ENCODE measurements around the gene OGFOD2.

OGFOD2 gene

DNA sequence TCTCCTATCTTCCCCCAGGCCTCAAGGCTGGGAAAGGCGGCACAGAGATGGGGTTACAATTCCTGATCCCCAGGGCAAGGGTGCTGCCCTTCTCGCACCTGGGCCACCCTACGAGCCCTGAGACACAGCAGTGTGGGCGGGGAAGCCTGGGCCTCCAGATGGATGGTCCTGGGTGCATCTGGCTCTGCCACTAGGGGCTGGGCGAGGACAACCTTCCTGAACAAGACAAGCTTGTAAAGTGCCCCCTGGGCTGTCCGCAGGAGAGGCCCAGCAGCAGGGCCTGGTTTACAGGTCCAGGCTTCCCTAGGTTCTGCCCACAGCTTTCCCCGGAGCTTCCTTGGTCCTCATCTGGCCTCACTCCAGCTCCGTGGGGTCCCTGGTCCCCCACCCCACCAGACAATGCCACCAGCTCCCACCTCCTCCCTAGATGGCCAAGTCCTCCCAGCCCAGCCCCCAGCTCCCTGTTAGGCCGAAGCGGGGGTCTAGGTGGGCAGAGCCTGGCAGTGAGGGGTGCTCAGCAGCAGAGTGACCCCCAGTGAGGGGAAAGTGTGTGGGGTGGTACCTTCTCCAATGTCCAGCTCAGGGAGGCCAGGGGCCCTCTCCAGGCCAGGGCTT lies 14.3 kb downstream of the OGFOD2 start:
- no peak for DNase-seq

GRCh38 chr12:122989874-122990419 lies 14.9 kb downstream of the OGFOD2 start:
- DNase-seq, result no peak

DNA sequence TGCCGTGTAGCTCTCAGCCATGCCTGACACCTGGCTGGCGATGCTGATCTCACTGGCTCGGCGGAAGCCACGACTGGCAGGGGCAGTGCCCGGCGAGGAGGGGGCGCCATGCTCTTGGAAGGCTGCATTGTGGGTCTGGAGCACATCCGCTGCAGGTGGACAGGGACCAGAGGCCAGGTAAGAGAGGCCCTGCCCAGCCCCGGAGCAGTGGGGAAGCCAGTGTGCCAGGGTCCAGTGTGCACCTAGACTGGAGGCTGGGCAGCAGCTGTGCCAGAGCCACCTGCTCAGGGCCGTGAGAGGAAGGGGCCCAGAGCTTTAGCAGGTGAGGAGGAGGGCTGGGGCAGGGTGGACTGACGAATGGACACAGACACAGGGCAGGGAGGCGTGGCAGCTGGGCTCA lies 15.5 kb downstream of the OGFOD2 start:
- no peak for DNase-seq

DNA sequence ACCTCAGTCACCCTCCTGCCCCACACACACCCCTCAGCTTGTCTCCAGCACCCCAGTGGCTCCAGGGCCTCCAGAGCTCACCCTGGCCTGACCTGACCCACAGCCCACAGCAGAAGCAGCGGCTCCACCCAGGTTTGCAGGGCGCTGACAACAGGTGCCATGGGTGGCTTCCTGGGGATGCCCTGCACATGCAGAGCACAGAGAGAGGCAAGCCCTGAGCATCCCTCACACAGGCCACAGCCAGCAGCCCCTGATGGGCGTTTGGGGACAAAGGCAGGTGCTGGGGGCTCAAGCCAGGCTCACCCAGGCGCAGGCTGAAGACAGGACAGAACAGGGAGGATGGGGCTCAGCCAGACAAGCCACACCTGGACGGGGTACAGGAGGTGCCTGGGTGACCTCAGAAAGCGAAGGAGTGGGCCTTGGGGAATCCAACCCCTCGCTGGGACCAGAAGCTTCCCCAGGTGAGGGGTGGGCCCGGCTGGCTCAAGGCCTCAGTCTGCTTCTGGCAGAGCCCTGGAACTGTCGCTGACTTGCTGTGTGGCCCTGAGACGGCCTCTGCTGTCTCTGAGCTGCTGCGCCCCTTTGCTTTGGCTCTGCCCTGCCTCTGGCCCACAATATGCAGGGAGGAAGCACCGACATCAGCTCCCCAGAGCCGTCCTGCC lies 16.0 kb downstream of the OGFOD2 start:
- DNase-seq, result no peak

- DNase-seq, result no peak
Measured at GRCh38 chr12:122991623-122992275, 16.7 kb downstream of the OGFOD2 start.

GRCh38 chr12:122992386-122992785 lies 17.3 kb downstream of the OGFOD2 start:
- DNase-seq, result no peak

GRCh38 chr12:122994140-122994675 lies 19.2 kb downstream of the OGFOD2 start:
- DNase-seq, result no peak

GRCh38 chr12:122994781-122995502 lies 19.9 kb downstream of the OGFOD2 start:
- no peak for DNase-seq

DNA sequence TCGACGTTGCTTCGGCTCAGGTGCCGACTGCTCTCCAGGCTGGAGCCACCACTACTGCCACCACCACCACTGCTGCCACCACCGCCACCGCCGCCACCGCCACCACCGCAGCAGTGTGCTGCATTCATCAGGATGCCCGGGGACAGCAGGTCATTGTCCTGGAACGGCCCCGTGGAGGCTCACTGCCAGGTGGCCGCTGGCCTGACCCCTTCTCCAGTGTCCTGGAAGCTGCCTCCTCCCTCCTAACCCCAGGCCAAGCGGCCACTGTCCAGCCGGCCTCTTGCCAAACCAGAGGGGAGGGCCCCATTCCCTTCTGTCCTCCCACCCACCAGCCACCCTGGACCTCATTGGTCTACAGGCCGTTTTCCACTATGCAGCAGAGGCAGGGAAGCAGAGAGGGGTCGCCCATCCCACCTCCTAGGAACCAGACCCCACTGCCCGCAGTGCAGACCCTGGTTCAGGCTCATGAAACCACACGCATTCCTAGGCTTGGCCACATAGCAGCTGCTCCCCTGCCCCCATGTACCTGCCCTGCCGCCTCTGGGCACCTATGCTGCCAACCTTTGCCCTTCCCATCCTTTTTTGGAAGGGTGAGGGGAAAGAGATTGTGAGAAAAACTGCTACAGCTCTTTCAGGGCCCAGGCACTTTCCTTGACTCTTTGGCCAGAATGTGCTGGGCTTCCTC lies 20.6 kb downstream of the OGFOD2 start:
- DNase-seq, result no peak

DNA sequence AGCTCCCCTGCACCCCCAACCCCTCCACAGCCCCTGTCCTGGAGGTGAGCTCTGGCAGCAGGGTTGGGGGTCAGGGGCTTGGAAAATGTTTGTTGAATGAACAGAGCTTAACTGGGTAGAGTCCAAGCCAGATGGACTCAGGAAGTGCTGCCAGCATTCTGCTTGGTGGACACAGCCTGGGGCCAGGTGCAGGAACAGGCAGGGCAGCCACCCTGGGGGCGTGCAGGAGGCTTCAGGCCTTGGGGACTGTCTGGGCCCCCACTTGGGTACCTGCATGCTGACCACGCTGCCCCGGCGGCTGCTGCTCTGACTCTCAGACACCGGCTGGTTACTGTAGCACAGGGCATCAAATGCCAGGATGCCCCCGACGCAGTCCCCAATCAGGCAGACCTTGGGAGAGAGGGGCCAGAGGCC lies 21.2 kb downstream of the OGFOD2 start:
- no peak for DNase-seq

- DNase-seq, result no peak
Measured at GRCh38 chr12:122996621-122997342, 21.7 kb downstream of the OGFOD2 start.

- DNase-seq, result no peak
Measured at GRCh38 chr12:122997343-122998250, 22.6 kb downstream of the OGFOD2 start.

GRCh38 chr12:122998316-122998715 lies 23.3 kb downstream of the OGFOD2 start:
- no peak for DNase-seq

DNA sequence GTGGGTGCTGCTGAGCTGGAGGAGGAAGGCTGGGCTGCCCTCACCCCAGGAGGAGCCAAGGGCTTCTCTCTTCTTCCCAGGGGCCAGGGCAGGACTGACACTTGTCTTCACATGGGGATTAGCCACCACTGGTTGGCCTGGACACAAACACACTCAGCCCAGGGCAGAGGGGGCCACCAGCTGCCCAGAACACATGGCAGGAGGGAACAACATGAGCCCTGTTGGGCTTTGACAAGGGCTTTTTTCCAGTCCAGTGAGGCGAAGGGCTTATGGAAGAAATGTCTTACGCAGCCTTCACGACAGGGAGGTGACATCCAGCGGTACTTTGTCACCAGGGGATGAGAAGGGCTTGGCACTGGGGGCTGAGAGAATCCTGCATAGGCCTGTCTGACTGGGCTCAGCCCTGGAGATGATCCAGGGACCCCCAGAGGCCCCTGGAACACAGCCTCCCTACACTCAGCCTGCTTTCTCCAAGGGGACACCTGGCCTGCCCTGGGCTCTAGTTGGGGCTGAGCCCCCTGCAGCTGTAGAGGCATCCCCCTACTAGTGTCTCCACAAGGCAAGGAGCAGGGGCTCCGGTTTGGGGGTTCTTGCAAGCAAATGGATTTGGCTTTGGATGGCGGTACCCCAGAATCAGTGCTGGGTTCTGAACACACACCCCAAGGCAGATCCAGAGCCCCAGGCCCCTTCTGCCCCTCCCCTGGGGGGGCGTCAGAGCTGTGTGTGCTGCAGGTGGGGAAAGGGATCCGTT lies 24.3 kb downstream of the OGFOD2 start:
- DNase-seq, result no peak

- no peak for DNase-seq
Measured at GRCh38 chr12:122999986-123000420, 25.0 kb downstream of the OGFOD2 start.

DNA sequence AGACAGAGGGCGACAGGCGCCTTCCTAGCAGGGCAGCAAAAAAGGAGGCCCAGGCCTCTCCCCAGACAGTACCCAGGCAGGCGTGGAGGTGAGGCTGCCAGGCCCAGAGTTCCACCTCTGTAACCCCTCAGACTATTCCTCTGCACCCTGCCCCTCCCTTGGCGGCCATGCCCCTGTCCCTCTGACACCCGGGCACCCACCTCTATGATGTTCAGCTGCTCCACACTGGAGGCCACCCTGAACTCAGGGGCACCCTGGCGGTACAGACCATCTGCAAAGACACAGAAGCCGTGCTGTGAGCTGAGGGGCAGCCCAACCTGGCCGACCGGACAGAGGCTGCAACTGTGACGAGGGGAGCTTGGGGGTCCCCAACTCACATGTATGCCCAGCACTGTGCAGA lies 25.5 kb downstream of the OGFOD2 start:
- no peak for DNase-seq

GRCh38 chr12:123001464-123001863 lies 26.4 kb downstream of the OGFOD2 start:
- no peak for DNase-seq

DNA sequence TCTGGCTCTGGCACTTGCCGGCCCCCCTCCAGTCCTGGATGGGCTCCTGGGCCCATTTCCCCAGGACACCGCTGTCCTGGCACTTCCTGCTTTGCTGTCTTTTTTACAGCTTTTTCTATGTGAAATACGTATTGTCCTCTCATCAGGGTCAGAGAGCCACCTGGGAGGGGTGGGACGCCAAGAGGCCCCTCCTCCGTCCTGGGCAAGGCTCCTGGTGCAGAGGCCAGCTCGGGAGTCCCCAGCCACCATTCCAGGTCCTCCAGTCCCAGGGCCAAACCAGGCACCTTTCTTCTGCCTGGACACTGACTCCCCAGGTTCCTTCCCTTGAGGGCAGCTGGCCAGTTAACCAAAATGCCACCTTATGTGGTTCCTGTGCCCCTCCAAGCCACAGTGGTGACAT lies 28.2 kb downstream of the OGFOD2 start:
- DNase-seq, result no peak

DNA sequence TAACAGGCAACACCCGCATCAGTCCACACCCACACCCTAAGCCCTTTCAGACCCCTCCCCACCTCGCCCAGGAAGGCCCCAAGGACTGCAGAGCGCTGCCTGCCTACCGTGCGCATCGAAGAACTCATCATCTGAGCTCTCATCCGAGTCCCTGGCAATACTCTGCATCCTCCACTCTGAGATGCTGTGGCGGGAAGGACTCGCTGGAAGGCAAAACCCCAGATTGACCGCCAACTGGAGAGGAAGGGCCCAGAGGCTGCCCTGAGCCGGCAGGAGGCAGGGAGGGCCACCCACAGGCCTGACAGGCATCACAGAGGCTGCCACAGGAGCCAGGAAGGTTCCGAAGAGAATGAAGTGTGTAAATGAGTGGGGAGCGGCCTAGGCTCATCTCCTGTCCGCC lies 29.2 kb downstream of the OGFOD2 start:
- DNase-seq, result no peak

Data from central memory CD4-positive, alpha-beta T cell (primary cell).